ENCODE measurements around the gene HDAC4.

HDAC4 gene

DNA sequence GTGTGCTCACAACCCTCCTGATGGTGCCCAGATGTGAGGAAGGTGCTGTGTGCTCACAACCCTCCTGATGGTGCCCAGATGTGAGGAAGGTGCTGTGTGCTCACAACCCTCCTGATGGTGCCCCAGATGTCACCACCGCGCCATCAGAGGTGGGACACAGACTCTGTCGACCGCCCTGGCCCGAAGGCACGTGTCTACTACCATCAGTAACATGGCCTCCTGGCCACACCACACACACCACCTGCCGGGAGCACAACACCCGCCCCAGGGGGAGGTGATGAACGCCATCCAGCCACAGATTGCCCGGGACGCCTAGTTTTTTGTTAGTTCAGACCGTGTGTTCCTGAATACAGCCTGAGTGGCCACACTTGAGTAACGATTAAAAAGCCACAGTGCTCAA is 24.5 kb downstream of the HDAC4 start:
- Histone ChIP-seq H3K9me3 (ENCODE audit: insufficient read depth, low read length) (no peaks in the 10 kb centered on the region), H3K27me3 (ENCODE audit: insufficient read depth, insufficient read length) (no peaks in the 10 kb centered on the region), H3K9ac (ENCODE audit: insufficient read length, low read depth) (no peak overlapping the region), H3K4me3 (ENCODE audit: insufficient read length, low read depth) (no peak overlapping the region), H3K4me1 (ENCODE audit: insufficient read depth, insufficient read length) (peaks cover 2% of the 10 kb centered on the region), H3K36me3 (ENCODE audit: insufficient read depth, insufficient read length, low read length) (peaks cover 41% of the 10 kb centered on the region)
- no peak for TF ChIP-seq YY1 (IDR thresholded peaks at IDR 0.05; ENCODE audit: insufficient read depth, insufficient read length)
- TF ChIP-seq ZNF274 (IDR thresholded peaks at IDR 0.05; ENCODE audit: low read depth, low read length): no peak
- TF ChIP-seq SUZ12 (IDR thresholded peaks at IDR 0.05; ENCODE audit: extremely low read depth, insufficient read depth, insufficient read length): no peak
- DNase-seq (ENCODE audit: low read depth, low spot score): no peak

- Histone ChIP-seq H3K4me1 (ENCODE audit: insufficient read depth, insufficient read length) (peaks cover 2% of the 10 kb centered on the region), H3K27me3 (ENCODE audit: insufficient read depth, insufficient read length) (no peaks in the 10 kb centered on the region), H3K9me3 (ENCODE audit: insufficient read depth, low read length) (no peaks in the 10 kb centered on the region), H3K9ac (ENCODE audit: insufficient read length, low read depth) (no peak overlapping the region), H3K36me3 (ENCODE audit: insufficient read depth, insufficient read length, low read length) (peaks cover 42% of the 10 kb centered on the region), H3K4me3 (ENCODE audit: insufficient read length, low read depth) (no peak overlapping the region)
- TF ChIP-seq SUZ12 (IDR thresholded peaks at IDR 0.05; ENCODE audit: extremely low read depth, insufficient read depth, insufficient read length) (no peak), YY1 (IDR thresholded peaks at IDR 0.05; ENCODE audit: insufficient read depth, insufficient read length) (no peak), ZNF274 (IDR thresholded peaks at IDR 0.05; ENCODE audit: low read depth, low read length) (no peak)
- no peak for DNase-seq (ENCODE audit: low read depth, low spot score)
Measured at GRCh38 chr2:239375278-239376061, 25.4 kb downstream of the HDAC4 start.

- Histone ChIP-seq H3K36me3 (ENCODE audit: insufficient read depth, insufficient read length, low read length) (peaks cover 43% of the 10 kb centered on the region), H3K4me1 (ENCODE audit: insufficient read depth, insufficient read length) (peaks cover 2% of the 10 kb centered on the region), H3K27me3 (ENCODE audit: insufficient read depth, insufficient read length) (no peaks in the 10 kb centered on the region), H3K4me3 (ENCODE audit: insufficient read length, low read depth) (no peak overlapping the region), H3K9ac (ENCODE audit: insufficient read length, low read depth) (no peak overlapping the region), H3K9me3 (ENCODE audit: insufficient read depth, low read length) (no peaks in the 10 kb centered on the region)
- TF ChIP-seq SUZ12 (IDR thresholded peaks at IDR 0.05; ENCODE audit: extremely low read depth, insufficient read depth, insufficient read length) (no peak), ZNF274 (IDR thresholded peaks at IDR 0.05; ENCODE audit: low read depth, low read length) (no peak), YY1 (IDR thresholded peaks at IDR 0.05; ENCODE audit: insufficient read depth, insufficient read length) (no peak)
- no peak for DNase-seq (ENCODE audit: low read depth, low spot score)
Measured at GRCh38 chr2:239374896-239375277, 25.9 kb downstream of the HDAC4 start.

- no peak for DNase-seq (ENCODE audit: low read depth, low spot score)
- peaks cover 2% of the 10 kb centered on the region for H3K4me1 ChIP-seq (ENCODE audit: insufficient read depth, insufficient read length)
- H3K36me3 ChIP-seq (ENCODE audit: insufficient read depth, insufficient read length, low read length): peaks cover 41% of the 10 kb centered on the region
- no peaks in the 10 kb centered on the region for H3K9me3 ChIP-seq (ENCODE audit: insufficient read depth, low read length)
- no peak overlapping the region for H3K4me3 ChIP-seq (ENCODE audit: insufficient read length, low read depth)
- no peaks in the 10 kb centered on the region for H3K27me3 ChIP-seq (ENCODE audit: insufficient read depth, insufficient read length)
- TF ChIP-seq ZNF274 (IDR thresholded peaks at IDR 0.05; ENCODE audit: low read depth, low read length): no peak
- no peak for TF ChIP-seq SUZ12 (IDR thresholded peaks at IDR 0.05; ENCODE audit: extremely low read depth, insufficient read depth, insufficient read length)
- no peak for TF ChIP-seq YY1 (IDR thresholded peaks at IDR 0.05; ENCODE audit: insufficient read depth, insufficient read length)
- H3K9ac ChIP-seq (ENCODE audit: insufficient read length, low read depth): no peak overlapping the region
Measured at GRCh38 chr2:239372835-239373234, 28.0 kb downstream of the HDAC4 start.

- H3K9ac ChIP-seq (ENCODE audit: insufficient read length, low read depth): no peak overlapping the region
Measured at GRCh38 chr2:239371726-239372686, 28.8 kb downstream of the HDAC4 start.

DNA sequence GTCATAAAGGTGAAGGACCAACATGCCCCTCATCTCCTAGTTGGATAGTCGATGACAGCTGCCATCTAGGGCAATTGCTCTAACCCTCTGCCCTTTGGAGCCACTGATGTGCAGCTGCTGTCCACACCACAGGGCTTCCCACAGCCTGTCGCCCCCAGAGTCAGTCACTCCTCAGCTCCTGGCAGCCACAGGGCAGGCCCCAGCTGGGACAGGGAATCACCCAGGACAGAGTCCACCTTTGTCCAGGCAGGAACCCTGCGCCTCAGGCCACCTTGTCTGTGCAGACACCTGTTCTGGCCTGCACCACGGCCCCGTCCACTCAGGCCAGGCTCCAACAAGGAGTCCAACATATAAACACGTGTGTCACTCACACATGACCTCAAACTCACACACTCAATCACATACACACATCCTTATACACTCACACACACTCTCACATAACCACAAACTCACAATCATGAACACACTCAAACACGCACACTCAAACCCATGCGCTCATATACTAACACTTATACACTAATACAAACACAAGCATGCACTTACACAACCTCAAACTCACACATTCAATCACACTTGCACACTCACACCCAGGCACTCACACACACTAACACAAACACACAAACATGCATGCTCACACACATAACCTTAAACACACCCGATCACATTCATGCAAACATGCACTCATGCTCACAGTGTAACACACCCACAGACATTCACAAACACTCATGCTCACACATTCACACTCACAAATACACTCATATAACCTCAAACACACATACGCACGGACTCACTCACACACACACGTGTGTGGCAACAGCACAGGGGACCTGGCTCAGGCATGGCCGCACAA is 29.7 kb downstream of the HDAC4 start:
- no peak for TF ChIP-seq ZNF274 (IDR thresholded peaks at IDR 0.05; ENCODE audit: low read depth, low read length)
- TF ChIP-seq SUZ12 (IDR thresholded peaks at IDR 0.05; ENCODE audit: extremely low read depth, insufficient read depth, insufficient read length): no peak
- TF ChIP-seq YY1 (IDR thresholded peaks at IDR 0.05; ENCODE audit: insufficient read depth, insufficient read length): no peak
- H3K4me3 ChIP-seq (ENCODE audit: insufficient read length, low read depth): no peak overlapping the region
- H3K36me3 ChIP-seq (ENCODE audit: insufficient read depth, insufficient read length, low read length): peaks cover 30% of the 10 kb centered on the region
- no peaks in the 10 kb centered on the region for H3K9me3 ChIP-seq (ENCODE audit: insufficient read depth, low read length)
- H3K9ac ChIP-seq (ENCODE audit: insufficient read length, low read depth): no peak overlapping the region
- no peaks in the 10 kb centered on the region for H3K27me3 ChIP-seq (ENCODE audit: insufficient read depth, insufficient read length)
- peaks cover 2% of the 10 kb centered on the region for H3K4me1 ChIP-seq (ENCODE audit: insufficient read depth, insufficient read length)
- DNase-seq (ENCODE audit: low read depth, low spot score): no peak

More at GRCh38 chr2:239371726-239372686, 28.8 kb downstream of the HDAC4 start:
- TF ChIP-seq ZNF274 (IDR thresholded peaks at IDR 0.05; ENCODE audit: low read depth, low read length) (no peak), SUZ12 (IDR thresholded peaks at IDR 0.05; ENCODE audit: extremely low read depth, insufficient read depth, insufficient read length) (no peak), YY1 (IDR thresholded peaks at IDR 0.05; ENCODE audit: insufficient read depth, insufficient read length) (no peak)
- Histone ChIP-seq H3K4me1 (ENCODE audit: insufficient read depth, insufficient read length) (peaks cover 2% of the 10 kb centered on the region), H3K4me3 (ENCODE audit: insufficient read length, low read depth) (no peak overlapping the region), H3K36me3 (ENCODE audit: insufficient read depth, insufficient read length, low read length) (peaks cover 33% of the 10 kb centered on the region), H3K9me3 (ENCODE audit: insufficient read depth, low read length) (no peaks in the 10 kb centered on the region), H3K27me3 (ENCODE audit: insufficient read depth, insufficient read length) (no peaks in the 10 kb centered on the region)
- no peak for DNase-seq (ENCODE audit: low read depth, low spot score)
